Right hindlimb (tissue), 1 donor: ENCODE data around the gene NUAK1.
"Not testable (repeated sequence)": the region's sequence is repeated elsewhere in the genome, so short reads cannot be mapped to it uniquely, and the experiment has no call there.

Source experiments
- DNase-seq: peaks from one replicate; pipeline ENCODE4 v3.0.0-alpha.2; 2018

NUAK1 gene

GRCh38 chr12:106027911-106028310 is 110.8 kb downstream of the NUAK1 start:
- no peak for DNase-seq

DNA sequence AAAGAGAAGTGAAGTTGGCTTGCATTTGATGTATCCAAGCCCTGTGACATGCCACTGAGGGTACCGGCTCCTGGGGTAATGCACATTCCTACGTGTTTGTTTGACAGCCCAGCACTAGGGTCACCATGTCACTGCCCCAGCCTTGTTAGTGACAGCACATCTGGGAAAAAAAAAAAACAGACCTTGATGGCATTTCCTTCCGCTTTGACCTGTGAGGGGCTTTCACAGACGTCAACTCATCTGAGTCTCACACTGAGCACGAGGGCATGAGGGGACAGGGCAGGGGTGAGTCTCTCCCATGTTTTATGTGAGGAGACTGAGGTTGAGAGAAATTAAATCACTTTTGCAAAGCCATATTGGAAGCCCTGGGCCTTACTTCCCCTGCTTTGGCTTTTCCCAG is 111.5 kb downstream of the NUAK1 start:
- DNase-seq = no peak

DNA sequence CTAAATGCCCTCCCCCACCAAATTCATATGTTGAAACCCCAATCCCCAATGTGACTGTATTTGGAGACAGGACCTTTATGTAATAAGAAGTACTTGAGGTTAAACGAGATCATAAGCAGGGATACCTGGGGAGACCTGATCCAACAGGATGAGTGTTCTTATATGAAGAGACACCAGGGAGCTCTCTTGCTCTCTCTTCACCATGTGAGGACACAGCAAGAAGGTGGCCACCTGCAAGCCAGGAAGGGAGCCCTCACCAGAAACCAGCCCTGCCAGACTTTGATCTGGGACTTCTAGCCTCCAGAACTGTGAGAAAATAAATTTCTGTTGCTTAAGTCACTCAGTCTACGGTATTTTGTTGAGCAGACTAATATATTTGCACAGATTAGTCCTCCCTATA is 113.6 kb downstream of the NUAK1 start:
- DNase-seq = no peak

DNA sequence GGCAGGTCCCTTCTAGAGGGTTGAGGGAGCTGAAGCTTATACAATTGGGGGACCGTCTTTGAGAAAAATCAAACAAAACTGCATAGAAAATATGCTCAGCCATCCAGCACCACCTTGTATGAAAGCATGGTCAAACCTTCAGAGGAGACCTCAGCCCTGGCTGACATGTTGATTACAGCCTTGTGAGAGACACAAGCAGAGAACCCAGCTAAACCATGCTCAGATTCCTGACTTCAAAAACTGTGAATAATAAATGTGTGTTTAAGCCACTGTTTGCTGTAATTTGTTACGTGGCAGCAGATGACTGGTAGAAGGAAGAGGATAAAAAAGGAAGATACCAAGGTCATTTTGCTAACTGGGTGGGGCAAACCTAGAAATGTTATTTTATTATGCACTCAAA is 115.7 kb downstream of the NUAK1 start:
- DNase-seq = no peak

DNA sequence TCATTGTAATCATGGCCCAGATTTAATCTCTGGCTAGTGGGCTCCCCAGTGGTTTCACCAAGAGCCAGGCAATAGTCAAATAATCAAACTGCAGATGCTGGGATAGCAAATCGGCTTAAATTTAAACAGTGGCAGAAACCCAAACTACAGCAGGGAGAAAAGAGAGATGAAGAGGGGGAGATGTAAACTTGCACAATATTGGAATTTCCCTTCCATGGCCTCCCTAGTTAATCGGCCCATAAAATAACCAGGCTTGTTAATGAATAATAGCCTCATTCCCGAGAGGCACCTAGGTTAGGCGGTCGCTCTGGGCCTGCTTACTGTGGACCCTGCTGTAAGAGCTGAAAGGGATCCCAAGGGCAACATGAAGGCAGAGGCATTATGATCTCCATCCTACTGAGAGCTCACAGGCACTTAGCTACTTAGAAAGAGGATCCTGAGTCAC is 116.2 kb downstream of the NUAK1 start:
- DNase-seq = no peak

- no peak for DNase-seq
Measured at GRCh38 chr12:106021516-106021915, 117.2 kb downstream of the NUAK1 start.

GRCh38 chr12:106020736-106021135 is 118.0 kb downstream of the NUAK1 start:
- DNase-seq = no peak

DNA sequence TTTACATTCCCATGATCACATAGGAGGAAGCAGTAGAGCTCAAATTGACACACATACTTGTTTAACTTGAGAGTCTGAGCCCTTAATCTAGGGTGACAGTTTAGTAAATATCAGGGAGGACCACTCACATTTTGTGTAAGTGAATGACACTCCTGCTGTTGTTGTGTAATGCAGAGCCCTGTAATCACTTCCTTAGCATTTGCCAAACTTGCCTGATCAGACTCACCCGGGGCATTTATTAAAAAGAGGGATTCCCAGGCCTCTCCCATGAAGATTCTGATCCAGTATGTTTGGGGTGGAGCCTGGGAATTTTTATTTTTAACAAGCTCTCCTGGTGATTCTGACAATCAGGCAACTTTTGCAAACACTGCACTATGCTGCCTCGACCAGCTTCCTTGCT is 119.6 kb downstream of the NUAK1 start:
- DNase-seq = no peak

DNA sequence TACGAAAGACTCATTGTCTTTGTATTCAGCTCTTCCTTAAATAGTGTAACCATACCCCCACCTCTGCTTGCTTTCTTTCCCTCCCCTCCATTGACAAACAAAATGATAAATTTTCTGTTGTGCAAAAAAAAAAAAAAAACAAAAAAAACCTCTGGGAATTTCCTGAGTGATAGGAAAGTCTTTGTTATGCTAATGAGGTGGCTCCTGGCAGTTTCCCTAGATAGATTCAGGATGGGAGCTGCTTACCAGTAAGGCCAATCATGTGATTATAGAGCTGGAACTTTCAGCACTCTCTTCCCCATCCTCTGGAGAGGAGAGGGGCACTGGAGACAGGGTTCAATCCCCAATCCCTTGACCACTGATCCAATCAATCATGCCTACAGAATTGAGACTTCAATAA is 120.5 kb downstream of the NUAK1 start:
- DNase-seq = no peak

GRCh38 chr12:106016601-106017278 is 122.0 kb downstream of the NUAK1 start:
- not testable (repeated sequence) for DNase-seq

- no peak for DNase-seq
Measured at GRCh38 chr12:106015646-106016045, 123.1 kb downstream of the NUAK1 start.

- no peak for DNase-seq
Measured at GRCh38 chr12:106013941-106014340, 124.8 kb downstream of the NUAK1 start.
